ENCODE results near the gene CDC37. TPM values are rescaled to one million over a fixed set of nuclear protein-coding genes. Genes with fewer than 3 reads are reported as not detected.
"Not testable (repeated sequence)": the region's sequence is repeated elsewhere in the genome, so short reads cannot be mapped to it uniquely, and the experiment has no call there.

Gene CDC37
- total RNA-seq, 1 donor from 2014 or later: 146 TPM

- DNase-seq (peak; percentile 69), ATAC-seq (ENCODE audit: poor library complexity) (no peak)
- intact Hi-C loops (cut with DNase I): loop anchor here (5.0 kb wide), 1 partner anchor 165 kb away; the partner anchor contains the start of genes CDKN2D and KRI1
Observed at GRCh38 chr19:10402441-10403038, 802 bp downstream of the CDC37 start.

GRCh38 chr19:10399878-10400277 is 3.5 kb downstream of the CDC37 start:
- ATAC-seq (ENCODE audit: poor library complexity): peak; percentile 28
- intact Hi-C loops (cut with DNase I): loop anchor here (5.0 kb wide), 1 partner anchor 167 kb away; the partner anchor contains the start of genes CDKN2D and KRI1
- DNase-seq: peak; percentile 79

- ATAC-seq (ENCODE audit: poor library complexity); DNase-seq; intact Hi-C loops (cut with DNase I): not testable (repeated sequence)
Observed at GRCh38 chr19:10399340-10399739, 4.0 kb downstream of the CDC37 start.

GRCh38 chr19:10398819-10399218 is 4.5 kb downstream of the CDC37 start:
- ATAC-seq (ENCODE audit: poor library complexity) (no peak), DNase-seq (no peak)
- intact Hi-C loops (cut with DNase I): no loop called here

GRCh38 chr19:10395917-10396316 is 7.4 kb downstream of the CDC37 start:
- intact Hi-C loops (cut with DNase I): no loop called here
- DNase-seq: no peak
- no peak for ATAC-seq (ENCODE audit: poor library complexity)

GRCh38 chr19:10395436-10395835 is 7.9 kb downstream of the CDC37 start:
- no peak for DNase-seq
- intact Hi-C loops (cut with DNase I): no loop called here
- no peak for ATAC-seq (ENCODE audit: poor library complexity)

GRCh38 chr19:10395003-10395402 is 8.3 kb downstream of the CDC37 start:
- intact Hi-C loops (cut with DNase I): no loop called here
- DNase-seq (no peak), ATAC-seq (ENCODE audit: poor library complexity) (no peak)

GRCh38 chr19:10393137-10393536 is 10.2 kb downstream of the CDC37 start:
- ATAC-seq (ENCODE audit: poor library complexity): no peak
- DNase-seq: no peak
- intact Hi-C loops (cut with DNase I): loop anchor here (5.0 kb wide), 1 partner anchor 136 kb away; no protein-coding TSS in a partner anchor

GRCh38 chr19:10392120-10392519 is 11.2 kb downstream of the CDC37 start:
- DNase-seq: no peak
- intact Hi-C loops (cut with DNase I): loop anchor here (5.0 kb wide), 1 partner anchor 135 kb away; no protein-coding TSS in a partner anchor
- ATAC-seq (ENCODE audit: poor library complexity): no peak

- DNase-seq: peak; percentile 72
- peak; percentile 74 for ATAC-seq (ENCODE audit: poor library complexity)
- intact Hi-C loops (cut with DNase I): loop anchor here (5.0 kb wide), 1 partner anchor 133 kb away; no protein-coding TSS in a partner anchor
Observed at GRCh38 chr19:10390652-10391286, 12.6 kb downstream of the CDC37 start.

- ATAC-seq (ENCODE audit: poor library complexity) (peak; percentile 16), DNase-seq (no peak)
- intact Hi-C loops (cut with DNase I): loop anchor here (2.0 to 10.0 kb wide), 3 partner anchors 121 to 455 kb away; partner anchors contain the start of gene OLFM2
Observed at GRCh38 chr19:10389863-10390262, 13.5 kb downstream of the CDC37 start.

GRCh38 chr19:10388957-10389356 is 14.4 kb downstream of the CDC37 start:
- peak; percentile 93 for DNase-seq
- peak; percentile 75 for ATAC-seq (ENCODE audit: poor library complexity)
- intact Hi-C loops (cut with DNase I): loop anchor here (2.0 to 10.0 kb wide), 2 partner anchors 120 to 454 kb away; partner anchors contain the start of gene OLFM2

GRCh38 chr19:10384580-10384979 is 18.8 kb downstream of the CDC37 start:
- DNase-seq (no peak), ATAC-seq (ENCODE audit: poor library complexity) (no peak)
- intact Hi-C loops (cut with DNase I): loop anchor here (10.0 kb wide), 1 partner anchor 450 kb away; the partner anchor contains the start of gene OLFM2

- not testable (repeated sequence) for DNase-seq; ATAC-seq (ENCODE audit: poor library complexity)
- intact Hi-C loops (cut with DNase I): loop anchor here (10.0 kb wide), 1 partner anchor 448 kb away; the partner anchor contains the start of gene OLFM2
Observed at GRCh38 chr19:10383223-10383499, 20.2 kb downstream of the CDC37 start.

GRCh38 chr19:10380313-10381102 is 22.8 kb downstream of the CDC37 start, which contains the start of gene TYK2:
Gene TYK2 (minus strand): TSS chr19:10380572. CDS start chr19:10378406, 2,166 bp downstream.
- DNase-seq (peak; percentile 98), ATAC-seq (ENCODE audit: poor library complexity) (peak; percentile 99)
- intact Hi-C loops (cut with DNase I): loop anchor here (10.0 kb wide), 1 partner anchor 446 kb away; the partner anchor contains the start of gene OLFM2

- DNase-seq (no peak), ATAC-seq (ENCODE audit: poor library complexity) (no peak)
- intact Hi-C loops (cut with DNase I): loop anchor here (10.0 kb wide), 1 partner anchor 445 kb away; the partner anchor contains the start of gene OLFM2
Observed at GRCh38 chr19:10379880-10380312, 23.4 kb downstream of the CDC37 start.

- ATAC-seq (ENCODE audit: poor library complexity) (no peak), DNase-seq (no peak)
- intact Hi-C loops (cut with DNase I): no loop called here
Observed at GRCh38 chr19:10378124-10378523, 25.2 kb downstream of the CDC37 start.

GRCh38 chr19:10377140-10377640 is 26.2 kb downstream of the CDC37 start:
- intact Hi-C loops (cut with DNase I); ATAC-seq (ENCODE audit: poor library complexity); DNase-seq: not testable (repeated sequence)

GRCh38 chr19:10374931-10375330 is 28.4 kb downstream of the CDC37 start:
- ATAC-seq (ENCODE audit: poor library complexity): no peak
- intact Hi-C loops (cut with DNase I): no loop called here
- no peak for DNase-seq
